Renal cortical epithelial cell (primary cell): ENCODE data around the gene LARP4. TPM values are rescaled to one million over a fixed set of nuclear protein-coding genes. Genes with fewer than 3 reads are reported as not detected.
"Not testable (repeated sequence)": the region's sequence is repeated elsewhere in the genome, so short reads cannot be mapped to it uniquely, and the experiment has no call there.

ENCODE experiments used
- DNase-seq: peaks from one replicate; pipeline ENCODE4 v3.0.0-alpha.2; 2011; ENCODE audit warnings: low read depth
- total RNA-seq: library from RNA; depleted of rRNA; stranded (reverse); fragments of >200 nt; gene quantifications from 2 replicates; pipeline ENCODE4 v1.2.3, GENCODE V29; 2014

The LARP4 gene
- total RNA-seq = 34.7 and 61.2 TPM in 2 replicates

DNA sequence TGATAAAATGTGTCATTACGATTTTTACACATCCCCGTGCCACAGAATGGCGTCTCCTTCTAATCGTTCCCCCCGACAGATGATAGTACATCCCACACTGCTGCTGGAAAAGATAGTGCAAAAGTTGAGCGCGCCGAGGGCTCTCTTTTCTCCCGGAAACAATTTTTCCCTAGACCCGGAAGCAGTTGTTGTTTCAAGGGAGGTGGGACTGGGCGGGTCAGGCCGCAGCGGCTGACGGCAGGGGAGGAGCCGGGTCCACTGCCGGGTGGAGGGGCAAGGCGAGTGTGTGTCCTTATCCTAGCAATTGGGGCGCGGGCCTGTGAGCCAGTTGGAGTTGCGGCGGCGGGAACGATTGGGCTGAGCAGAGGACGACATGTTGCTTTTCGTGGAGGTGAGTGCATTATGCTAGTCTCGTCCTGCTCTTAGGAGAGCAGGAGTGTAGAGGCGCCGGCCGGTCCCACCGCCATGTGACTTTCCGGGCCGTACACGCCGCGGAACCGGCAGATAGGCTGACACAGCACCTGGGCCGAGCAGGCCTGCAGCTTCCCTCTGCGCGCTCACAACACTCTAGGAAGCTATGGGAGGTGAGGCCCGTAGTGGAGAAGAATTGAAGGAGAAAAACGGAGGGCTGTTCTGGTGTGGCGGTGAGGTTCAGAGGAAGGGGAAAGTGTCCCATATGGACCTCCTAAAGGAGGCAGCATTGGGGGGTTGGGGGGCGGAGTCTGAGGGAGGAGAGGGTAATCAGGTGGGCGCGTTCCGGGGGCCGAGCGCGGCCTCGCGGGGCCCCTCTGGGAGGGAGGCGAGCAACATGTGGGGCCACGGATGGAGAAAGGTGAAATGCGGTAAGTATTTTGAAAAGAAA is at the start of gene LARP4:
TSS of gene LARP4 (plus strand) at position 248 of the 862 bp plus-strand sequence. CDS start at position 374, 126 bp downstream.
- peak; percentile 86 for DNase-seq

DNA sequence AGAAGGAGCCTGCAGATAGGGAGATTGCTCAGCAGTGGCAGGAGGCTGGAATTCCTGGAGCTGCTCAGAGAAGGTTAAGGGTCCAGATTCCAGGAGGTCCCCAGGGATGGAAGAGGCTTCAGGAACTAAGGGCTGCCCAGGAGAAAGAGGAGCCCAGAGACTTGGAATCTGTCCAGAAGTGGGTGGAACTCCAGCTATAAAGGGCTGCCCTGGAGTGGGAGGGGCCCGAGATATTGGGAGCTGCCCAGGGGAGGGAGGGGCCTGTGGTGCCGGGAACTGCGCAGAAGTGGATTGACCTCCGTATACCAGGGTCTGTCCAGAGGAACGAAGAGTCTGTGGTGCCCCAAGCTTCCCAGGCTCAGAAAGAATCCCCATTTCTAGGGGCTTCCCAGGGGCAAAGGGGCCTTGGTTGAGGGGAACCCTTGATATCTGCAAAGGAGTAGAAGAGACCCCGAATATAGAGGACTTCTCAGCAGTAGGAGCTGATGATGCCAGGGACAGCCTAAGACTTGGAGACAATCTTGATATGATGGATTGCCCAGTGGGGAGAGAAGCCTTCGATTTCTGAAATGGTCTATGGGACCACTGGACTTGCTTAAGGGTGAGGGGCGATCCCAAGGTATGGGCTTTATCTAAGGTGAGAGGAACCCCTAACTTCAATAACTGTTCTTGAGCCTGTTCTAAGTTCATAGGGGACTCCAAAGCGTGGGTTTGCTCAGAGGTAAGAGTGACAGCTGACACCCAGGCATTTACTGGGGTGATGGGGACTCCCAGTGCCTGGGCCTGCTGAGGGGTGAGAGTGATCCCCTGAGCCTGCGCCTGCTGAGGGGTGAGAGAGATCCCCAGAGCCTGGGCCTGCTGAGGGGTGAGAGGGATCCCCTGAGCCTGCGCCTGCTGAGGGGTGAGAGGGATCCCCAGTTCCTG is 49.3 kb upstream of the LARP4 start:
- no peak for DNase-seq

DNA sequence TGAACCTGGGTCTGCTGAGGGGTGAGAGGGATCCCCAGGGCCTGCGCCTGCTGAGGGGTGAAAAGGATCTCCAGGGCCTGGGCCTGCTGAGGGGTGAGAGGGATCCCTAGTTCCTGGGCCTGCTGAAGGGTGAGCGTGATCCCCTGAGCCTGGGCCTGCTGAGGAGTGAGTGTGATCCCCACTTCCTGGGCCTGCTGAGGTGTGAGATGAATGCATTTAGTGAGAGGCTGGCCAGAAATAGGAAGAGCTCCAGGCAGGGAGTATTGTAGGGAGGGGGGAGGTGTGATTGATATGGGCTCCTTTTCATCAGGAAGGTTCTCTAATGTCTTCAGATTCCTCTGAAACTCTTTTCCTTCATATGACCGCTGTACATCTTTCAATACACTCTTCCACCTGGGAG is 47.3 kb upstream of the LARP4 start:
- no peak for DNase-seq

DNA sequence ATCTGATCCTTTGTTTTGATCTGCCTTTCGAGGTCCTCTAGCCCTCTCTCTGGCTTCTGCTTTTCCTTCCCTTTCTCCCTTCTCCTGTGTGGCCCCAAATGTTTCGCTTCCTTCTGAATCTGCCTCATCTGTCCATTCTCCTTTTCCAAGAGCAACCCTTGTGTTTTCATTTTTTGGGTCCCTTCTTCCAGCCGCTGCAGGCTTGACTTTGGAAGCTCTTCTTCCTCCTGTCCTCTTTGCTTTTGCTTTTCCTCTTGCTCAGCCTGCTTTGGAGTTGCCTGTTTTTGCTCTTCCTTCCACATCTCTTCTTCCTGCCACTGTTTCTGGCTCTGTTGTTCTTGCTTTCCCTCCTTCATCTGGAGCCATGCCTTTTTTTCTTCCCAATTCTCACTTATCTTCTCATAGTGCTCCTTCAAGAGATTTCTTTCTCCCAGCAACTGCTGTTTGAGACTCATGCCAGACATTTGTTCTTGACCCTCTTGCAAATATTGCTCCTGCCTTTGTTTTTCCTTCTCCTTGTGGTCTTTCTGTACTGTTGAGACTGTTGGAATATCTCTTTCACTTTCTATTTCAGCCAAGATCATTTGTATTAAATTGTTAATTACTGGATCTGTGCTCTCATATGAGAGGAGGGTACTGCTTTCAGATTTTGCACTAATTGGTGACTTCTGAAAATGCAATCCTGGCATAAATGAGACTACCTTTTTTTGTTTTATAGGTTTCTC is 46.7 kb upstream of the LARP4 start:
- DNase-seq = peak; percentile 46

DNA sequence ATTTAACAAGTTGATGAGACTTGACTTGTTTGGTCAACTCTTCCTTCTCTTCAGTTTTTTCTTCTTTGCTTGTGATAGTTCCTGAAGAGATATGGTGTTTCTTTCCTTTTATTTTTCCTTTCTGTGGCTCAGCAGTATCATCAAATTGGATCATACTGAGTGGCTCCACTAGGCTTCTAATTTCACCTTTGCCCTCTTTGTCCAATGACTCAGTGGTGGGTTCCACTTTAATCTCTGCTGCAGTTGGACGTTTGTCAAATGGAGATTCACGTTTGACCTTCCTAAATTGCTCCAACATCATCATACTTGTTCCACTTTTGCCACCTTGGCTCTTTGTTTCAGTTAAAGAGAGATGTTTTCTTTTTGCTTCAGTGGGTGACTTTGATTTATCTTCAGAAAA is 45.8 kb upstream of the LARP4 start:
- DNase-seq = no peak

DNA sequence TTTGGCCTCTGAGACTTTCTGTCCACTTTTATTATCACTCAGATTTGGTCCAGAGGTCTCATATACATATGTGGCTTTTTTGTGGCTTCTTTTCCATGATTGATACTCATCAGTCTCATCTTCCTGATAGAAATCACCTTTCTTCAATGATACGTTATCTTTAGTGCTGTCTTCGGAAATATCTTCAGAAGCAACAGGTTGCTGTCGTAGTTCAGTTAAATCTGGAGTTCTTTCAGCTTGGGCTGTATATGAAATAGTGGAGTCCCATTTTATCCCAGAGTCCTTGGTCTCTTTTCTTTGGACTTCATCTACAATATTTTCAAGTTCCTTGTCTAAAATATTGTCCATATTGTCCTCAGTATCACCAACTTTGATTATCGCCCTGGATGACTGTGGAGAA is 45.3 kb upstream of the LARP4 start:
- DNase-seq = no peak

DNA sequence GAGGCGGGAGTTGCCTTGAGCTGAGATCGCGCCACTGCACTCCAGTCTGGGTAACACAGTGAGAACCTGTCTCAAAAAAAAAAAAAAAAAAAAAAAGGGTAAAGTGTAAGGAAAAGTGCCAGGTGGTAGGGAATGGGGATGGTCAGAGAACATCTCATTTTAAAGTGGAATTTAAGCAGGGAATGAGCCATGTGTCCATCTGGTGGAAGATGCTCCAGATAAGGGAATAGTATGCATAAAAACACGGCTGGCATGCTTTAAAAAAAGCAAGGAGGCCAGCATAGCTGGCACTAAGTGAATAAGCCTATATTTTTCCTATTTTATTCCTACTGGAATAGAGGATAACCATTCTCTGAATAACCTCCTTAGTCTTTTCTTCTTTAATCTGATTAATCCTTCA is 38.0 kb upstream of the LARP4 start:
- DNase-seq = no peak

DNA sequence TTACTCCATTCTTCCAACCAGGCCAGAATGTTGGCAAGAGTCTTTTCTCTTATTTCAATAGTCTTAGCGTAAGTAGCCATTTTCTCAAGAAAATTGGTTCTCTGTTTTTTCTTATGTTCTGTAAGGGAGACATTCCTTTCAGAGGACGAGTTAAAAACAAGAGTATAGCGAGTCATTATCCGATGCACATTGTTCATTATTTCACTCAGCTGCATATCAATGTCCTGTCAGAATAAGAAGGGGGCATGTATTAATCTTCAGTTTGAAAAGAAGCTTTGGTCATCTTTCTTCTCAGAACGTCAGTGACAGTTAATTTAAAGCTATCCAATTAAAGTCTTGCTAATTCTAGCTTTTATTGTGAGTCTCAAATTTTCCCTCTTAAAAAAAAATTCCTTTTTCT is 37.5 kb upstream of the LARP4 start:
- DNase-seq = no peak

DNA sequence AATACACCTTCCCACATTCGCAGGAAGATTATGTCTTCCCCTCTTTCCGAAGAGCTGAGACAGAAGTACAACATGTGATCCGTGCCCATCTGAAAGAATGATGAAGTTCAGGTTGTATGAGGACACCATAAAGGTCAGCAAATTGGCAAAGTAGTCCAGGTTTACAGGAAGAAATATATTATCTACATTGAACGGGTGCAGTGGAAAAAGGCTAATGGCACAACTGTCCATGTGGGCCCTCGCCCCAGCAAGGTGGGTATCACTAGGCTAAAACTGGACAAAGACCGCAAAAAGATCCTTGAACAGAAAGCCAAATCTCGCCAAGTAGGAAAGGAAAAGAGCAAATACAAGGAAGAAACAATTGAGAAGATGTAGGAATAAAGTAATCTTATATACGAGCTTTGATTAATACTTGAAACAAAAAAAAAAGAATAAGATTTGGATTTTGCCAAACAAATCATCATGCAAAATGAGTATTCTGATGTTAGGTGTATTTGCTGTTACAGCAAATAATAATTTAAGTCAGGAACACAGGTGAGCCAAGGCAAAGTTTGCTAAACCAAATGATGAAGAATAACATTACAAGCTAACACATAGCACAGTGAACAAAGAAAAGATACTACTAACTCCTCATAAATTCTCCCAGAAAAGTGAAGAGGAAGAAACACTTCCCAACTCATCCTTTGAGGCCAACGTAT is 34.8 kb upstream of the LARP4 start:
- no peak for DNase-seq

DNA sequence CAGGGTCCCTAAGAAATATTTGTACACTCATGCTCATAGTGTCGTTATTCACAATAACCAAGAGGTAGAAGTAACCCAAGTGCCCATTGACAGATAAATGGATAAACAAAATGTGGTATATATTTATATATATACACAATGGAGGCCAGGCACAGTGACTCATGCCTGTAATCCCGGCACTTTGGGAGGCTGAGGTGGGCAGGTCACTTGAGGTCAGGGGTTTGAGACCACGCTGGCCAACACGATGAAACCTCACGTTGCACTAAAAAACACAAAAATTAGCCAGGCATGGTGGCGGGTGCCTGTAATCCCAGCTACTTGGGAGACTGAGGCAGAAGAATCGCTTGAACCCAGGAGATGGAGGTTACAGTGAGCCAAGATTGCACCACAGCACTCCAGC is 30.0 kb upstream of the LARP4 start:
- not testable (repeated sequence) for DNase-seq

DNA sequence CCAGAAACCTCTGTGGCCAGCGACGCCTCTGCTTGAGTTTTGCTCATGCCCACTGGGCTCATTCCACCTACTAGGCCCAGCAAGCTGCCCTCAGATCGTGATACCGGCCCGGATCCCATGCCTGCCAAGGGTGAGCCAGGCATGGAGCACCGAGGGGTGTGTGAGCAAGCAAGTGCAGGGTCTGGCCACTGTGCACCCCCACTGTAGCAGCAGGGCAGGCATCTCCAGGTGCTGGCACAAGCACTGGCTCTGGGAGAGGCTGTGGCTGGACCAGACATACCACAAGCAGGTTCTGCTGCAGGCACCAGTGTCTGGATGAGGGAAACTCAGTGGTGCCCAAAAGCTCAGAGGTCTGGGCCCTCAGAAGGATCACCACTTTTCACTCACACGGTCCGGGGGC is 24.9 kb upstream of the LARP4 start:
- no peak for DNase-seq

DNA sequence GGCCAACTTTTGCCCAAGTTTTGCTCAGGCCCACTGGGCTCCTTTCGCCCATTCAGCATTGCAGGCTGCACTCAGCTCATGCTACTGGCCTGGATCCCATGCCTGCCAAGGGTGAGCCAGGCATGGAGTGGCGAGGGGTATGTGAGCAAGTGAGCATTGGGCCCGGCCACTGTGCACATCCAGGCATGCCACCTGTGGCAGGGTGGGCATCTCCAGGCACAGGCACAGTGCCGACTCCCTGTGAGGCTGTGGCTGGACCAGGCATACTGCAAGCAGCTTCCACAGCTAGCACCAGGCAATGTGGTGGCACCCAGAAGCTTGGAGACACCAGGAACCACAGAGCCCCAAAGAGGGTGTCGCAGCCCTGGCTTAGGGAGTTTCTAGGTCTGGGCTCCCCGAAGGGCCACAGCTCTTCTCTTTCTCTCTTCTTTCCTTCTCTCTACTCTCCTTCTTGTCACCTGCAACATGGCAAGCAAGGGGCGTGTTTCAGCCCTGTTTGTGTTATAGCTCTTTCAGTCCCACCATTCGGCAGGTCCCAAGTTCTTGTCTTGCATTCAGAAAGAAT is 19.8 kb upstream of the LARP4 start:
- DNase-seq = no peak

DNA sequence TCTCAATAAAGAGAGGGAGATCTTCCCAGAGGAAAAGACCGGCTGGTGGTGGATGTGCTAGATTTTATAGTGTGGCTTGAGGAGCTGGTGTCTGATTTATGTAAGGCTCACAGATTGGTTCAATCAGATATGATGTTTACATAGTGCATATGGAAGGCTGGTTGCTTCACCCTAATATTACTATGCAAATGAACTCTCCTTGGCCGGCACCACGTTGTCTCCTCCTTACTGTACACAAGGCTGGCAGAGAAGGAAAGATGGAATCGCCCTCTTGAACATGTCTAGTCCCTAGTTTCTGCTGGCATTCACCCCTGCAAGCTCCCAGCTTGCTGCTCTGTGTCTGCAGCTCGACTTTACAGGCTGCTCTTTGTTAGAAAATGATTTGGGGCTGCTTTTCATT is 13.2 kb upstream of the LARP4 start:
- DNase-seq = no peak

DNA sequence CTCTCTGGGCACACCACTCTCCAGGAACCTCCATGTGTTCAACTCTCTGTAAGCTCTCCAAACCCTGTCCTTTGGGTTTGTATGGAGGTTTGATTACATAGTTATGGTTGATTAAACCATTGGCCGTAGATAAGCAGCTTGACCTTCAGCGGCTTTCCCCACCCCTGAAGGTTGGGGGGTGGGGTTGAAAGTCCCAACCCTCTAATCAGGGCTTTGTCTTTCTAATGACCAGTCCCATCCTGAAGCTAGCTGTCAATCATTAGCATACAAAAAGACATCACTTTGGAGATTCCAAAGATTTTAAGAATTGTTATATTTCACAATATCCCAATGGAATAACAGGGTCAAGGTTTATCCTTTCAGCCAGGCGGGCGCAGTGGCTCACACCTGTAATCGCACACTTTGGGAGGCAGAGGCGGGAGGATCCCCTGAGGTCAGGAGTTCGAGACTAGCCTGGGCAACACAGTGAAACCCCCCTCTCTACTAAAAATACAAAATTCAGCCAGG is 12.7 kb upstream of the LARP4 start:
- no peak for DNase-seq

DNA sequence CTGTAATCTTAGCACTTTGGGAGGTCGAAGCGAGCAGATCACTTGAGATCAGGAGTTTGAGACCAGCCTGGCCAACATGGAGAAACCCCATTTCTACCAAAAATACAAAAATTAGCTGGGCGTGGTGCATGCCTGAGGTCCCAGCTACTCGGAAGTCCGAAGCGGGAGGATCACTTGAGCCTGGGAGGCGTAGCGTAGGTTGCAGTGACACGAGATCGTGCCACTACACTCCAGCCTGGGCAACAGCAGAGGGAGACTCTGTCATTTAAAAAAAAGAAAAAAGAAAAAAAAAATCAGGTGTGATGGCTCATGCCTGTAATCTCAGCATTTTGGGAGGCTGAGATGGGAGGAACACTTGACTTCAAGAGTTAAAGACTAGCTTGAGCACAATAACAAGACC is 11.9 kb upstream of the LARP4 start:
- DNase-seq = not testable (repeated sequence)

DNA sequence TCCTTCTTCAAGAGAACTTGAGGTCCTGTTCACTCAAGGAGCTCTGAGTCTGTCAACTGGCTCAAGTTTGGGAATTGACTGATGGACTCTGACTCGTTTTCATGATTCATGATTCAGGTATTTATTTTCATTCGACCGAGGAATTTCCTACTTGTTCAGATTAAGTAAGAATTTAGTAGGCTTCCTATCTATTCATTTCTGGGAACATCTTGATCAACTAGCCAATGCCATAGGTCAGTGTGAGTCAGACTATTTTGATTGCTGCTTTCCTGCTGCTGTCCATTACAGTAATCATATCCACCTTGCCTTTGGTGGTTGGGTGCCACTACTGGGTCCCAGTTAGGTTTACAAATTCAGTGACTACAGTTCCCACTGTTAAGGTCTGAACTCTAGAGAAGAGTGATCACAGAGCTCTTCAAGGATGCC is 10.4 kb upstream of the LARP4 start:
- peak; percentile 97 for DNase-seq

DNA sequence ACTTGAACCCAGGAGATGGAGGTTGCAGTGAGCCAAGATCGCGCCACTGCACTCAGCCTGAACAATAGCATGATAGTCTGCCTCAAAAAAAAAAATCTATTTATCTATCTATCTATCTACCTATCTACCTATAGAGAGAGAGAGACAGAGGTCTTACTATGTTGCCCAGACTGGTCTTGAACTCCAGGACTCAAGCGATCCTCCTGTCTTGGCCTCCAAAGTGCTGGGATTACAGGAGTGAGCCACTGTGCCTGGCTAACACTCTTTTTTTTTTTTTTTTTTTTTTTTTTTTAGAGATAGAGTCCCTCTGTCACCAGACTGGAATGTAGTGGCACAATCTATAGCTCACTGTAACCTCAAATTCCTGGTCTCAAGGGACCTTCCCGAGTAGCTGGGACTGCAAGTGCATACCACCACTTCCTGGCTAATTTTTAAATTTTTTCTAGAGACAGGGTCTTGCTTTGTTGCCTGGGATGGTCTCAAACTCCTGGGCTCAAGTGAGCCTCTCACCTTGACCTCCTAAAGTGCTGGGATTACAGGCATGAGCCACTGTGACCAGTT is 6.1 kb upstream of the LARP4 start:
- DNase-seq = no peak

DNA sequence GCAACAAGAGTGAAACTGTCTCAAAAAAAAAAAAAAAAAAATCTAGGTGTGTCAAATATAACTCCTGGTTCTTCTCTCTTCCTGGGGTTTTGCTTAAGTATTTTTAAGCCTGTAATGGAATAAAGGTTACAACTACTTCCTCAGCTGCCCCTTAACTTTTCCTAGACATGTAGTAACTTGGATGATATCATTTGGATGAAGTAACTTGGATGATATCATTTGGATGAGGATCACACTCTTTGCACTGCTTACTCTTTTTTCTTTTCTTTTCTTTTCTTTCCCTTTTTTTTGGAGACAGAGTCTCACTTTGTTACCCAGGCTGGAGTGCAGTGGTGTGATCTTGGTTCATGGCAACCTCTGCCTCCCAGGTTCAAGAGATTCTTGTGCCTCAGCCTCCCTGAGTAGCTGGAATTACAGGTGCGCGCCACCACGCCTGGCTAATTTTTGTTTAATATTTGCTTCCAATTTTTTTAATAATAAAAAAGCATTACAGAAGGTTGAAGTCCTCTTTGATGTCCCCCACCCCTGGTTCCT is 3.5 kb upstream of the LARP4 start:
- DNase-seq = no peak

DNA sequence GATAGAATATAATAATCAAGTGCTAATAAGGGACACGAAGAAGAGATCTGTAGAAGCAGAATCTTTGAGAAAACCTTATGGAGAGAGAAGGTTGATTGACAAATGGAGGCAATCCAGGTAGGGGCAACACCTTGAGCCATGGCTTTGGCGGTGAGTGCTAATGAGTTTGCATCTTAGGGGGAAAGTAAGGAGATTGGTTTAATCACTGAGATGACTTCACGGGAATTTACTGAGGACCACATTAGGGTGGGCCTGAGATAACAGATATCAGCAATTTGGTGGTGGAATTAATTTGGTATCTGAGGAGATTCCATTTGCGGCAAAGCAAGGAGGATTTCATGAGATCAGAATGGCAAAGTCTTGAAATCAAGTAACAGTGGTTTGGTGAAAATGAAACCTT is 1.8 kb upstream of the LARP4 start:
- DNase-seq = no peak

DNA sequence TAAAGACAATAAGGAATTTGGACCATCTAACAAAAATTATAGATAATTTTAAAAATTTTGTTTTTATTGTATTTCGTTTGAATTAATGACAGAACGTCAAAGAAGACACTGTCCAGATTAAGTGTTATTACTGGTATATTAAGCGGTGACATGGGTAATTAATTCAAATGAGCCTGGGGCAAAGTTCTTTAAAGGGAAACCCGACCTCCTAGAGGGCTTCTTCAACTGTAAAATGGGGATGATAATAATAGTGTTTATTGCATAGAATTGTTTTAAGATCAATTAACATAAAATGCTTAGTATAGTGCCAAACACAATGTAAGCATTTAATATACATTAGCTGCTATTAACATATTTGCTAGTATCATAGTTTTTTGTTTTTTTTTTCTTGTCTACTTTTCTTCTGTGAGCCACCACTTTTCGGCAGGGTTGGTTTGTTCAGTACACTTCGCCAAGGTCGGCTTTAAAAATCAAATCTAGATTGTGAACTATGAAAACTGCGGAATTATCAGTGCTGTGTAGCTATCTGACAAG is 514 bp upstream of the LARP4 start:
- DNase-seq = no peak
